ENCODE data around the gene ZDHHC3. TPM values are rescaled to one million over a fixed set of nuclear protein-coding genes. Genes with fewer than 3 reads are reported as not detected.

ZDHHC3 gene
- total RNA-seq, 3 donors from 2014 or later = 69.5 to 120 (median 71.9) TPM

DNA sequence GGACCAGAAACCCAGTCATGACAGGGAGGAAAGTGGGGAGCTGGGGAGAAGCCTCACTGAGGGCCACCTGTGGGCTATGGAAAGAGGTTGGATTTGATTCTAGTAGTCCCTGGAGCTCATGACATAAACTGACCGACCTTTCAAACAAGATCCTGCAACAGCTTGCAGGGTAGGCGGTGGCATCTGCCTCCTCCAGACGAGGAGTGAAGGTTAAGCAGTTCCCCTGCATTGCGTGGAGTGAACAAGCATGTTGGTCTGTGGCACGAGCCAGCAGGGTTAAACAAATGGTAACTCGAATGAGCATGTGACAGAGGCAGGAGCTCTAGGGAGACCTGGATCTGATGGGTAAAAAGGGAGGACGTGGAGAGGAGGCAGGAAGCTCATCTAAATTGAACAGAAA is 88.9 kb downstream of the ZDHHC3 start:
- no peak for DNase-seq (ENCODE audit: low spot score in 2 of 2)
- Histone ChIP-seq H3K36me3 (no peaks in the 10 kb centered on the region), H3K4me3 (no peak overlapping the region), H3K4me1 (no peaks in the 10 kb centered on the region), H3K27ac (no peak overlapping the region), H3K27me3 (no peaks in the 10 kb centered on the region), H3K9me3 (no peaks in the 10 kb centered on the region)
- intact Hi-C loops (cut with DNase I; ENCODE audit: low total_unique reads) = no loop called here
- TF ChIP-seq POLR2A (IDR thresholded peaks at IDR 0.05) (no peak), POLR2AphosphoS5 (IDR thresholded peaks at IDR 0.05) (no peak)
- TF ChIP-seq, protein P1, sequence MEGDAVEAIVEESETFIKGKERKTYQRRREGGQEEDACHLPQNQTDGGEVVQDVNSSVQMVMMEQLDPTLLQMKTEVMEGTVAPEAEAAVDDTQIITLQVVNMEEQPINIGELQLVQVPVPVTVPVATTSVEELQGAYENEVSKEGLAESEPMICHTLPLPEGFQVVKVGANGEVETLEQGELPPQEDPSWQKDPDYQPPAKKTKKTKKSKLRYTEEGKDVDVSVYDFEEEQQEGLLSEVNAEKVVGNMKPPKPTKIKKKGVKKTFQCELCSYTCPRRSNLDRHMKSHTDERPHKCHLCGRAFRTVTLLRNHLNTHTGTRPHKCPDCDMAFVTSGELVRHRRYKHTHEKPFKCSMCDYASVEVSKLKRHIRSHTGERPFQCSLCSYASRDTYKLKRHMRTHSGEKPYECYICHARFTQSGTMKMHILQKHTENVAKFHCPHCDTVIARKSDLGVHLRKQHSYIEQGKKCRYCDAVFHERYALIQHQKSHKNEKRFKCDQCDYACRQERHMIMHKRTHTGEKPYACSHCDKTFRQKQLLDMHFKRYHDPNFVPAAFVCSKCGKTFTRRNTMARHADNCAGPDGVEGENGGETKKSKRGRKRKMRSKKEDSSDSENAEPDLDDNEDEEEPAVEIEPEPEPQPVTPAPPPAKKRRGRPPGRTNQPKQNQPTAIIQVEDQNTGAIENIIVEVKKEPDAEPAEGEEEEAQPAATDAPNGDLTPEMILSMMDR (IDR thresholded peaks at IDR 0.05) = no peak

DNA sequence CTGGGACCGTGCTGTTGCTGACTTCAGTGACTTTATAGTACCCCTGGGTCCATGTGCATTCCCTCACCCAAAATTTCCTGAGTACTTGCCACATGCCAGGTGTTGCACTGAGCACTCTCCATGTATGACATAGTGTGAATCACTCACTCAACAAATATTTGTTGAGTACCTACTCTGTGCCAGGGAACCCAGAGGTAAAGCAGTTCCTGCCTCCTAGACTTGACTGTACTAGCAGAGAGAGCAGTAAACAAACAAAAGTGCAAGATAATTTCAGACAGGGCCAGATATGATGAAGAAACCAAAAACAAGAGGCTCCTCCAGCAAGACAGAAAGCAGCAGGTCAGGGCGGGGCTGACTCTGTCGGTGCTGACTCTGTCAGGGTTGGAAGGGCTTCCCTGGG is 89.4 kb downstream of the ZDHHC3 start:
- no peak for DNase-seq (ENCODE audit: low spot score in 2 of 2)
- H3K27ac ChIP-seq = no peak overlapping the region
- TF ChIP-seq POLR2A (IDR thresholded peaks at IDR 0.05) (no peak), POLR2AphosphoS5 (IDR thresholded peaks at IDR 0.05) (no peak)
- TF ChIP-seq, protein P1 (IDR thresholded peaks at IDR 0.05) = no peak
- H3K4me3 ChIP-seq = no peak overlapping the region
- H3K9me3 ChIP-seq = no peaks in the 10 kb centered on the region
- no peaks in the 10 kb centered on the region for H3K36me3 ChIP-seq
- H3K4me1 ChIP-seq = no peaks in the 10 kb centered on the region
- no peaks in the 10 kb centered on the region for H3K27me3 ChIP-seq
- intact Hi-C loops (cut with DNase I; ENCODE audit: low total_unique reads) = no loop called here

DNA sequence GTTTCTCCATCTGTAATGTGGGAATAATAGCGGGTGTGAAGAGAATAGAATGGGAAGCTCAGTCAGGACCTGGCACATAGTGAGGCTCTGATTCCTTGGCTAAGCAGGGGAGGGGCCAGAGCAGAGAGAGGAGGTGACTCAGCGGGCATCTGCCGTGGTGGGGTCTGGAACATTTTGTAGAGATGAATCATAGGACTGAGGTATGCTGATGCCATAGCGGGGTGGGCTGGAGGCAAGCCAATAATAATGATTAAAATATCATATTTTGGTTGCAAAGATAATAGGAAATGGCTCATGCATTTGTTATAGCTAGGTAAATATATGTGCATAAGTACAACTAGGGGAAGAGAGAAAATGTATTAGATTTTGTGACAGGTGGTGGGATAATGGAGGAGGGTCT is 90.4 kb downstream of the ZDHHC3 start:
- intact Hi-C loops (cut with DNase I; ENCODE audit: low total_unique reads) = no loop called here
- TF ChIP-seq POLR2A (IDR thresholded peaks at IDR 0.05) = no peak
- TF ChIP-seq, protein P1 (IDR thresholded peaks at IDR 0.05) = no peak
- no peak for TF ChIP-seq POLR2AphosphoS5 (IDR thresholded peaks at IDR 0.05)
- H3K27me3 ChIP-seq = no peaks in the 10 kb centered on the region
- no peak overlapping the region for H3K27ac ChIP-seq
- DNase-seq (ENCODE audit: low spot score in 2 of 2) = no peak
- no peaks in the 10 kb centered on the region for H3K36me3 ChIP-seq
- H3K4me1 ChIP-seq = no peaks in the 10 kb centered on the region
- H3K9me3 ChIP-seq = no peaks in the 10 kb centered on the region
- H3K4me3 ChIP-seq = no peak overlapping the region

DNA sequence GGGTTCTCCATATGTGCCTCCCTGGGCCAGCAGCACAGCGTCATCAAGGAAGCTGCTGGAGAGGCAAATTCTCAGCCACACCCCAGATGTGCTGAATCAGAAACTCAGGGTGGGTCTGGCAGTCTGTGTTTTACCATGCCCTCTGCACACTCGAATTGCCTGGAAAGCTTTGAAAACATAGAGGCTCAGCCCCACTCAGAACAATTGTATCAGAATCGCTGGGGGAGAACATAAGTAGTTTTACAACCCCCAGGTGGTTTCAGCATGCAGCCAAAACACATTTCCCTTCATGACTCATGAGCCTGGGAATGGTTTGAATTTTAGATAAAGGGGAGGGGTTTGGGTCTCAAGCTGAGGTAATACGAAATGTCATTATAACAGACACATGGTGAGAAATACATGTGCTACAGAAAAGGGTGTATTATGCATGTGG is 92.0 kb downstream of the ZDHHC3 start:
- H3K27ac ChIP-seq = no peak overlapping the region
- no peak for DNase-seq (ENCODE audit: low spot score in 2 of 2)

DNA sequence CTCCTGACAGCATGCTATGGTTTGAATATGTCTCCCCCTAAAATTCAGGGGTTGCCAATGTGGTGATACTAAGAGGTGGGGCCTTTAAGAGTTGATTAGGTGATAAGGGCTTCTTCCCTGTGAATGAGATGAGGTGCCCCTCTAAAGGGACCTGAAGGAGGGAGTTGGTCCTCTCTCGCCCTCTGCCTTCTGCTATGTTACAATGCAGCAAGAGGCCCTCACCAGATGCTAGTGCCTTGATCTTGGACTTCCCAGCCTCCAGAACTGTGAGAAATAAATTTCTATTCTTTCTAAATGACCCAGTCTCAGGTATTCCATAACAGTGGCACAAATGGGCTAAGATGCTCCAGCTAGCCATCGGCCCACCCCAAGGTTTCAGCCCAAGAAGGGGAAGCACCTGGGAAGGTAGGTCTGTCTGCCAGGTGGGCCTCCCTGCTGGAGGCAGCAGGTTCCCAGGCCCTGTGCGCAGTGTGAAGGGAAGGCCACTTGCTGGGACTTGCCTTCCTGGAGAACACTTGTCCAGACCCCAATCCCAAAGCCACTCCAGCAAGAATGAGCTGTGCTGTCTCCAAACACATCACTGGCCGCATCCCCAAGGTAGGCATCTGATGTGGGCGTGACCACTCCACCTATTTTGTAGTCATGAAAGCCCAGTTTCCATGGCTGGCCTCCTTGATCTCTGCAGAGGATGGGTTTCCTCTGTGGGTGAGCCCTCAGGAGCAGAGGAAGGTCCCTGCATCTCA is 92.6 kb downstream of the ZDHHC3 start:
- Histone ChIP-seq H3K27ac (no peak overlapping the region), H3K4me1 (no peaks in the 10 kb centered on the region), H3K9me3 (no peaks in the 10 kb centered on the region), H3K36me3 (no peaks in the 10 kb centered on the region), H3K4me3 (no peak overlapping the region), H3K27me3 (no peaks in the 10 kb centered on the region)
- no peak for DNase-seq (ENCODE audit: low spot score in 2 of 2)
- intact Hi-C loops (cut with DNase I; ENCODE audit: low total_unique reads) = no loop called here
- TF ChIP-seq POLR2AphosphoS5 (IDR thresholded peaks at IDR 0.05) (no peak), POLR2A (IDR thresholded peaks at IDR 0.05) (no peak)
- TF ChIP-seq, protein P1 (IDR thresholded peaks at IDR 0.05) = no peak

More for the DNA sequence above, 92.0 kb downstream of the ZDHHC3 start:
- Histone ChIP-seq H3K27me3 (no peaks in the 10 kb centered on the region), H3K4me1 (no peaks in the 10 kb centered on the region), H3K9me3 (no peaks in the 10 kb centered on the region), H3K36me3 (no peaks in the 10 kb centered on the region), H3K4me3 (no peak overlapping the region)
- intact Hi-C loops (cut with DNase I; ENCODE audit: low total_unique reads) = no loop called here
- TF ChIP-seq, protein P1 (IDR thresholded peaks at IDR 0.05) = no peak
- TF ChIP-seq POLR2A (IDR thresholded peaks at IDR 0.05) = no peak
- no peak for TF ChIP-seq POLR2AphosphoS5 (IDR thresholded peaks at IDR 0.05)

Data from breast epithelium (tissue), 4 donors.